Keratinocyte (primary cell): ENCODE results near the gene MMS19. TPM values are rescaled to one million over a fixed set of nuclear protein-coding genes. Genes with fewer than 3 reads are reported as not detected.

Experiments used
- DNase-seq: peaks from one replicate; pipeline ENCODE4 v3.0.0-alpha.2; 2011; ENCODE audit warnings: low read depth, missing footprints, low spot score
- FAIRE-seq: peaks from 2 replicates; lab custom pipeline; 2011; peaks lifted over from hg19 to GRCh38; lab: Jason Lieb, UNC
- H2AFZ ChIP-seq: 2 replicates; pipeline ENCODE4 v1.6.0; 2012; ENCODE audit warnings: low read length, control low read depth, inconsistent platforms; ENCODE audit not compliant: control insufficient read depth
- H3K27ac ChIP-seq: 2 replicates; pipeline ENCODE4 v1.5.1; 2011; ENCODE audit warnings: low read length; ENCODE audit not compliant: control insufficient read depth, insufficient read depth
- H3K27me3 ChIP-seq: 3 replicates; pipeline ENCODE4 v1.6.0; 2011; ENCODE audit warnings: low read length; ENCODE audit not compliant: control insufficient read depth, insufficient read depth; ENCODE audit errors: extremely low read depth
- H3K36me3 ChIP-seq, 2 experiments: 2 replicates in 1 of 2; 3 replicates in 1 of 2; pipeline ENCODE4 v1.5.1; 2011; ENCODE audit warnings: low read length in 2 of 2, mild to moderate bottlenecking in 1 of 2; ENCODE audit not compliant: control insufficient read depth in 2 of 2, insufficient read depth in 2 of 2; ENCODE audit errors: extremely low read depth in 1 of 2
- H3K4me1 ChIP-seq: 3 replicates; pipeline ENCODE4 v1.5.1; 2011; ENCODE audit warnings: low read length; ENCODE audit not compliant: control insufficient read depth, insufficient read depth; ENCODE audit errors: extremely low read depth
- H3K4me2 ChIP-seq: 3 replicates; pipeline ENCODE4 v1.6.0; 2011; ENCODE audit warnings: low read depth, low read length; ENCODE audit not compliant: control insufficient read depth, insufficient read depth; ENCODE audit errors: extremely low read depth
- H3K4me3 ChIP-seq, 3 experiments: fragments of 200-600 bp in 1 of 3; sonication (generic) in 1 of 3; 2 replicates in 2 of 3; 3 replicates in 1 of 3; pipeline ENCODE4 v1.5.1; 2011 to 2016; ENCODE audit warnings: low read length in 3 of 3, mild to moderate bottlenecking in 3 of 3, control low read depth in 2 of 3, inconsistent platforms in 1 of 3, low read depth in 1 of 3, mixed read lengths in 1 of 3, mixed run types in 1 of 3, moderate library complexity in 1 of 3; ENCODE audit not compliant: control insufficient read depth in 2 of 3, insufficient read depth in 2 of 3; ENCODE audit errors: extremely low read depth in 1 of 3
- H3K79me2 ChIP-seq: 2 replicates; pipeline ENCODE4 v1.6.0; 2012; ENCODE audit warnings: low read length; ENCODE audit not compliant: control insufficient read depth, insufficient read depth
- H3K9ac ChIP-seq: 3 replicates; pipeline ENCODE4 v1.6.0; 2011; ENCODE audit warnings: low read length; ENCODE audit not compliant: control insufficient read depth, insufficient read depth; ENCODE audit errors: extremely low read depth
- H3K9me1 ChIP-seq: 3 replicates; pipeline ENCODE4 v1.6.0; 2011; ENCODE audit warnings: low read length; ENCODE audit not compliant: control insufficient read depth, insufficient read depth; ENCODE audit errors: extremely low read depth
- H3K9me3 ChIP-seq: 2 replicates; pipeline ENCODE4 v1.5.1; 2012; ENCODE audit warnings: low read depth, low read length; ENCODE audit not compliant: control insufficient read depth
- H4K20me1 ChIP-seq: 3 replicates; pipeline ENCODE4 v1.6.0; 2011; ENCODE audit warnings: low read length; ENCODE audit not compliant: control insufficient read depth, insufficient read depth; ENCODE audit errors: extremely low read depth
- CTCF ChIP-seq, 3 experiments: IDR thresholded peaks in 1 of 3; conservative IDR thresholded peaks in 1 of 3; optimal IDR thresholded peaks in 1 of 3; 2 replicates in 2 of 3; 3 replicates in 1 of 3; pipeline versions ENCODE3 to v1.5.1; 2011; ENCODE audit warnings: low read length in 3 of 3, mild to moderate bottlenecking in 3 of 3, moderate library complexity in 2 of 3, control low read depth in 1 of 3, inconsistent platforms in 1 of 3; ENCODE audit not compliant: insufficient read depth in 2 of 3; ENCODE audit errors: extremely low read depth in 1 of 3
- EZH2 ChIP-seq: IDR thresholded peaks from one replicate; pipeline ENCODE4 v1.6.1; 2012; ENCODE audit warnings: inconsistent platforms, mild to moderate bottlenecking, low read length, moderate library complexity
- dilution Hi-C: fragments of 300-500 bp; cut with MboI; formaldehyde crosslinking; loops from one replicate; pipeline ENCODE4 v1.7.0; 2020; ENCODE audit warnings: low sequenced_read_pairs; ENCODE audit not compliant: extremely low pct_ligation_motif_present
- polyA plus RNA-seq, 5 experiments: library from polyadenylated mRNA; depleted of rRNA in 3 of 5; stranded (reverse) in 3 of 5; stranded (forward) in 1 of 5; unstranded in 1 of 5; fragments of >200 nt; gene quantifications; 1 replicate in 1 of 5; 2 replicates in 3 of 5; 3 replicates in 1 of 5; pipeline versions ENCODE4 v1.2.1 to v1.2.3, GENCODE V29; 2011 to 2012; ENCODE audit warnings: missing spikeins in 2 of 5, low read depth in 1 of 5, low replicate concordance in 1 of 5

MMS19 gene
- polyA plus RNA-seq, 1 donor (not counting 4 experiments of a cell fraction or from before 2014, with no cell fraction given), result 72.5 TPM

DNA sequence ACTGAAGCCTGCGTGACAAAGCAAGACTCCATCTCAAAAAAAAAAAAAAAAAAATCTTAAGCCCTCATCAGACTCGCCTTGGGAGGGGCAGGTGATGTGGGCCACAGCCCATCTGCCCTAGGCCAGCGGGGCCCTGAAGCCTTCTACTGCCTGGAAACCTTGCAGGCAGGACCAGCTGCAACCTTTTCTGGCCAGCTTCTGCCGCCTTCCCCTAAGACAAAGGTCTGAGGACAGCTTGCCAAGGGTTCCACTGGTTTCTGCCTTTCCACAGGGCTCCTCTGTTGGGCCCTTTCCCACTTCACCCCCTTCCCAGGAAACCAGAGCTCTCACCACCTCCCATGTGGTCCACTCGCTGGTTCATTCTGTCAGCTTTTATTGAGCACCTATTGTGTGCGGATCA lies 35.7 kb upstream of the MMS19 start:
- DNase-seq, result no peak
- Histone ChIP-seq H4K20me1 (no peaks in the 10 kb centered on the region), H3K4me2 (no peak overlapping the region), H3K36me3 (peaks cover 0 to 3% of the 10 kb centered on the region in 2 experiments), H3K9ac (no peak overlapping the region), H3K4me3 (no peak overlapping the region), H3K4me1 (peaks cover 7% of the 10 kb centered on the region), H2AFZ (no peak overlapping the region), H3K27me3 (no peaks in the 10 kb centered on the region), H3K9me3 (no peaks in the 10 kb centered on the region), H3K27ac (no peak overlapping the region), H3K9me1 (no peaks in the 10 kb centered on the region), H3K79me2 (peaks cover 8% of the 10 kb centered on the region)
- TF ChIP-seq EZH2 (no peak), CTCF (optimal IDR thresholded peaks at IDR 0.05 in 1 of 3, IDR thresholded peaks at IDR 0.05 in 1 of 3, conservative IDR thresholded peaks at IDR 0.05 in 1 of 3; ENCODE audit: extremely low read depth in 1 of 3, insufficient read depth in 2 of 3, low read length in 3 of 3) (no peak)
- dilution Hi-C loops, result no loop called here
- no peak for FAIRE-seq

DNA sequence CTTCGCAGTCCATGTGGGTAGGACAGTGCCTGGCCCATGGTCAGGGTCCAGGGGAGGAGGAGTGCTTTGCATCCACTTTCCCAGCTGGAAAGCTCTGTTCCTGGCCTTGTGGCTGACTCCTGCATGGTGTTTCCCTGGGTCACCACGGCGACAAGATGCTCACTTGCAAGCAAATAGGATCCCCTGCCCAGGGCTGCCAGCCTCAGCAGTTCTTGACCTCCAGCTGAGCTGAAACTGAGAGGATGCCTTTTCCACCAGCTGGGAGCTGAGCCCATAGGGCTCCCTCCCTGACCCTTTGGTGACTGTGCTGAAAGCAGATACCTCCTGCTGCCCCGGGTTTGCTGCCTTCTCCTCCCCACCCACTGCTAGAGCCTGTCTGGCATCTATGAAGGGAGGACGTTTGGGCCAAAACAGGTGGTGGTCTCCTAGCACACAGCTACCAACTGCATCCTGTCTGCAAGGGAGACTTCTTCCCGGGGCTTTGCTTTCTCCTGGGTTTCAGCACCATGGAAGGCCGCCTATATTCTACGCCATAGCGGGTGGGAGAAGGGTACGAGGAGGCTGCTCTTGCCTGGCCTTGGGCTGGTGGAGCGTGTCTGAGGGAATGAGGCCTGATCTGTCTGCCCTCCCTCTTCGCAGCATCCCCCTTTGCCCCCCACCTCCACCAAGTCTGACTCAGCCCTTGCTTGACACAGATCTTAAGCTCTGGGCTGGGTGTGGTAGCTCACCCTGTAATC lies 34.9 kb upstream of the MMS19 start:
- dilution Hi-C loops, result no loop called here
- H3K9ac ChIP-seq, result no peak overlapping the region
- TF ChIP-seq CTCF (optimal IDR thresholded peaks at IDR 0.05 in 1 of 3, IDR thresholded peaks at IDR 0.05 in 1 of 3, conservative IDR thresholded peaks at IDR 0.05 in 1 of 3; ENCODE audit: extremely low read depth in 1 of 3, insufficient read depth in 2 of 3, low read length in 3 of 3) (no peak), EZH2 (no peak)
- H3K4me1 ChIP-seq, result no peaks in the 10 kb centered on the region
- no peak overlapping the region for H2AFZ ChIP-seq
- H4K20me1 ChIP-seq, result no peaks in the 10 kb centered on the region
- H3K27ac ChIP-seq, result no peak overlapping the region
- no peak for DNase-seq
- H3K36me3 ChIP-seq, result peaks cover 0 to 3% of the 10 kb centered on the region in 2 experiments
- no peak overlapping the region for H3K4me2 ChIP-seq
- H3K27me3 ChIP-seq, result no peaks in the 10 kb centered on the region
- H3K79me2 ChIP-seq, result peaks cover 8% of the 10 kb centered on the region
- no peak overlapping the region for H3K4me3 ChIP-seq
- H3K9me1 ChIP-seq, result no peaks in the 10 kb centered on the region
- no peaks in the 10 kb centered on the region for H3K9me3 ChIP-seq
- no peak for FAIRE-seq
